ENCODE measurements around the gene ZNF343. TPM values are rescaled to one million over a fixed set of nuclear protein-coding genes. Genes with fewer than 3 reads are reported as not detected.

The ZNF343 gene
- total RNA-seq, 4 donors from 2014 or later: 12.0 to 15.6 (median 13.6) TPM

- DNase-seq (ENCODE audit: low spot score in 2 of 2): no peak
- Histone ChIP-seq H3K4me3 (no peak overlapping the region), H3K9me3 (no peaks in the 10 kb centered on the region), H3K36me3 (no peaks in the 10 kb centered on the region), H3K27ac (no peak overlapping the region), H3K4me1 (peaks cover 0 to 10% (median 0%) of the 10 kb centered on the region in 4 donors), H3K27me3 (no peaks in the 10 kb centered on the region)
- 74 to 76% methylated on average over 3 of the region's 3 CpGs for WGBS, 2 donors
- TF ChIP-seq POLR2A (IDR thresholded peaks at IDR 0.05) (no peak), EP300 (IDR thresholded peaks at IDR 0.05) (no peak), CTCF (IDR thresholded peaks at IDR 0.05) (no peak)
These were observed 54.9 kb downstream of the ZNF343 start for GRCh38 chr20:2453792-2454191.

- Histone ChIP-seq H3K27ac (no peak overlapping the region), H3K9me3 (peaks cover 0 to 4% (median 0%) of the 10 kb centered on the region in 4 donors), H3K4me1 (peaks cover 0 to 10% (median 0%) of the 10 kb centered on the region in 4 donors), H3K4me3 (no peak overlapping the region), H3K36me3 (peaks cover 0 to under 1% (median 0%) of the 10 kb centered on the region in 3 donors), H3K27me3 (no peaks in the 10 kb centered on the region)
- TF ChIP-seq POLR2A (IDR thresholded peaks at IDR 0.05) (no peak), EP300 (IDR thresholded peaks at IDR 0.05) (no peak), CTCF (IDR thresholded peaks at IDR 0.05) (peak; percentile 61 to 82 (median 72))
- 55 to 59% methylated on average over 8 of the region's 8 CpGs for WGBS, 2 donors
- peak; percentile 76 to 90 for DNase-seq (ENCODE audit: low spot score in 2 of 2)
These were observed 56.6 kb downstream of the ZNF343 start for GRCh38 chr20:2451939-2452732.

GRCh38 chr20:2451422-2451821, 57.3 kb downstream of the ZNF343 start:
- H3K4me3 ChIP-seq: no peak overlapping the region
- no peak for DNase-seq (ENCODE audit: low spot score in 2 of 2)
- H3K27me3 ChIP-seq: no peaks in the 10 kb centered on the region
- TF ChIP-seq CTCF (IDR thresholded peaks at IDR 0.05) (no peak), EP300 (IDR thresholded peaks at IDR 0.05) (no peak), POLR2A (IDR thresholded peaks at IDR 0.05) (no peak)
- H3K27ac ChIP-seq: no peak overlapping the region
- H3K4me1 ChIP-seq: peaks cover 0 to 10% (median 0%) of the 10 kb centered on the region in 4 donors
- H3K36me3 ChIP-seq: peaks cover 0 to 4% (median 0%) of the 10 kb centered on the region in 3 donors
- peaks cover 0 to 9% (median 0%) of the 10 kb centered on the region in 4 donors for H3K9me3 ChIP-seq
- WGBS, 2 donors: 79 to 80% methylated on average over 5 of the region's 5 CpGs

- H3K4me3 ChIP-seq: no peak overlapping the region
- WGBS, 2 donors: 94 to 98% methylated on average over 1 of the region's 1 CpG
- TF ChIP-seq POLR2A (IDR thresholded peaks at IDR 0.05): no peak
- H3K4me1 ChIP-seq: peaks cover 0 to 4% (median 0%) of the 10 kb centered on the region in 4 donors
- H3K36me3 ChIP-seq: peaks cover 0 to 4% (median 0%) of the 10 kb centered on the region in 3 donors
- H3K27me3 ChIP-seq: no peaks in the 10 kb centered on the region
- H3K9me3 ChIP-seq: peaks cover 0 to 9% (median 0%) of the 10 kb centered on the region in 4 donors
- H3K27ac ChIP-seq: no peak overlapping the region
- DNase-seq (ENCODE audit: low spot score in 2 of 2): no peak
These were observed 59.3 kb downstream of the ZNF343 start for GRCh38 chr20:2449386-2449785.

GRCh38 chr20:2446845-2447244, 61.9 kb downstream of the ZNF343 start:
- Histone ChIP-seq H3K4me3 (no peak overlapping the region), H3K27me3 (no peaks in the 10 kb centered on the region), H3K9me3 (peaks cover 0 to 9% (median 0%) of the 10 kb centered on the region in 4 donors), H3K4me1 (peaks cover 0 to 2% (median 0%) of the 10 kb centered on the region in 4 donors), H3K36me3 (peaks cover 0 to 4% (median 0%) of the 10 kb centered on the region in 3 donors), H3K27ac (no peak overlapping the region)
- TF ChIP-seq POLR2A (IDR thresholded peaks at IDR 0.05) (no peak), CTCF (IDR thresholded peaks at IDR 0.05) (no peak), EP300 (IDR thresholded peaks at IDR 0.05) (no peak)
- DNase-seq (ENCODE audit: low spot score in 2 of 2): no peak
- WGBS, 2 donors: 60 to 69% methylated on average over 4 of the region's 4 CpGs

Small RNAs within 50 kb of the gene (small RNA-seq; reads per million reads assigned to genes)
- not detected for gene RF00019

Other genes starting within 250 kb of the ZNF343 start
- gene TGM3, start 212.9 kb downstream of the ZNF343 start, total RNA-seq: not detected
- gene TGM6, start 128.0 kb downstream of the ZNF343 start, total RNA-seq: not detected
- 100 to 1,000 TPM; 129 to 198 (median 134) TPM for gene SNRPB, start 38.1 kb downstream of the ZNF343 start, total RNA-seq
- under 1 TPM; 0.21 to 0.59 (median 0.26) TPM for gene TMC2, start 27.7 kb upstream of the ZNF343 start, total RNA-seq
- gene NOP56, start 143.7 kb upstream of the ZNF343 start, total RNA-seq: 100 to 1,000 TPM in 1 of 4 donors, 10 to 100 TPM in 3; 80.0 to 141 (median 87.6) TPM
- 100 to 1,000 TPM; 101 to 141 (median 116) TPM for gene IDH3B, start 155.3 kb upstream of the ZNF343 start, total RNA-seq
- gene EBF4, start 183.9 kb upstream of the ZNF343 start, total RNA-seq: 10 to 100 TPM in 2 of 4 donors, 1 to 10 TPM in 2; 4.8 to 17.5 (median 10.4) TPM

All from tibial nerve (tissue), 4 donors.